Endothelial cell of umbilical vein (primary cell): ENCODE data around the gene SNN.

ENCODE experiments used
- EZH2 ChIP-seq: IDR thresholded peaks from 2 replicates; pipeline ENCODE4 v1.6.1; 2012; ENCODE audit warnings: borderline replicate concordance, low read depth, mild to moderate bottlenecking, moderate library complexity, low read length, inconsistent platforms; ENCODE audit not compliant: severe bottlenecking
- FOS ChIP-seq: IDR thresholded peaks from 2 replicates; pipeline ENCODE4 v1.6.1; 2011; ENCODE audit warnings: mild to moderate bottlenecking, low read length, moderate library complexity, borderline replicate concordance; ENCODE audit not compliant: insufficient read depth
- GATA2 ChIP-seq: IDR thresholded peaks from 2 replicates; pipeline ENCODE4 v1.7.0; 2011; ENCODE audit warnings: low read depth, mild to moderate bottlenecking, moderate library complexity, mixed read lengths, low read length; ENCODE audit not compliant: insufficient read length, insufficient read depth
- JUN ChIP-seq: IDR thresholded peaks from 2 replicates; pipeline ENCODE4 v1.6.1; 2011; ENCODE audit warnings: borderline replicate concordance, low read depth; ENCODE audit not compliant: insufficient read length, insufficient read depth
- MYC ChIP-seq: IDR thresholded peaks from one replicate; pipeline ENCODE4 v1.6.1; 2011; ENCODE audit warnings: mild to moderate bottlenecking, low read depth, low read length
- POLR2A ChIP-seq: IDR thresholded peaks from 2 replicates; pipeline ENCODE4 v1.6.1; 2012; ENCODE audit warnings: low read depth, mild to moderate bottlenecking, control low read depth, low read length
- POLR2AphosphoS5 ChIP-seq: IDR thresholded peaks from 2 replicates; pipeline ENCODE4 v1.6.1; 2012; ENCODE audit warnings: low read depth, mild to moderate bottlenecking, control low read depth, low read length, moderate library complexity; ENCODE audit not compliant: insufficient read depth
- TF ChIP-seq, protein P1 (sequence below), 2 donors: IDR thresholded peaks; 1 replicate in 1 of 2; 2 replicates in 1 of 2; pipeline ENCODE4 v1.5.1; 2011; ENCODE audit warnings: low read length in 2 of 2, mild to moderate bottlenecking in 2 of 2, moderate library complexity in 2 of 2, control low read depth in 1 of 2, inconsistent platforms in 1 of 2, low read depth in 1 of 2; ENCODE audit not compliant: insufficient read depth in 1 of 2; ENCODE audit errors: extremely low read depth in 1 of 2
- TF ChIP-seq, protein P2 (sequence below): IDR thresholded peaks from 2 replicates; pipeline ENCODE4 v1.6.1; 2011; ENCODE audit not compliant: insufficient read depth, insufficient read length

DNA sequence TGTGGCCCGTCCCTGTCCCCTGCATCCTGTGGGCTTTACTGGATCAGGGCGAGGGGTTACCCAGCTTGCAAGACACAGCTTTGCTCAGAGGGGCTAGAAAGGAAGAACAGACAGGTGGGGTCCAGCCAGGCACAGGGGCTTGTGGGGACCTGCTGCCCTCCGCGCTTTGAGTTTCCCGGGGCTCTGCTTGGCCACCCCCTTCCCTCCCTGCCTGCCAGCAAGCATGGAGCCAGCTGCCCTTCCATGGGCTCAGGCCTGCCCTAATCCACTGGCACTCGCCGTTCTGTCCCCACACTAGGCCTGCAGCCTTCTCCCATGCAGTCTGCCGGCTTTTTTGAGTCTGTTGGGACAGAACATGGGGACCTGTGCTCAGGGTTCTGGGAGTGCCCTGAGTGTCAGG lies 3.4 kb downstream of the SNN start:
- TF ChIP-seq, protein P1, sequence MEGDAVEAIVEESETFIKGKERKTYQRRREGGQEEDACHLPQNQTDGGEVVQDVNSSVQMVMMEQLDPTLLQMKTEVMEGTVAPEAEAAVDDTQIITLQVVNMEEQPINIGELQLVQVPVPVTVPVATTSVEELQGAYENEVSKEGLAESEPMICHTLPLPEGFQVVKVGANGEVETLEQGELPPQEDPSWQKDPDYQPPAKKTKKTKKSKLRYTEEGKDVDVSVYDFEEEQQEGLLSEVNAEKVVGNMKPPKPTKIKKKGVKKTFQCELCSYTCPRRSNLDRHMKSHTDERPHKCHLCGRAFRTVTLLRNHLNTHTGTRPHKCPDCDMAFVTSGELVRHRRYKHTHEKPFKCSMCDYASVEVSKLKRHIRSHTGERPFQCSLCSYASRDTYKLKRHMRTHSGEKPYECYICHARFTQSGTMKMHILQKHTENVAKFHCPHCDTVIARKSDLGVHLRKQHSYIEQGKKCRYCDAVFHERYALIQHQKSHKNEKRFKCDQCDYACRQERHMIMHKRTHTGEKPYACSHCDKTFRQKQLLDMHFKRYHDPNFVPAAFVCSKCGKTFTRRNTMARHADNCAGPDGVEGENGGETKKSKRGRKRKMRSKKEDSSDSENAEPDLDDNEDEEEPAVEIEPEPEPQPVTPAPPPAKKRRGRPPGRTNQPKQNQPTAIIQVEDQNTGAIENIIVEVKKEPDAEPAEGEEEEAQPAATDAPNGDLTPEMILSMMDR (IDR thresholded peaks at IDR 0.05; ENCODE audit: extremely low read depth in 1 of 2, insufficient read depth in 1 of 2, low read depth in 1 of 2, low read length in 2 of 2): no peak
- TF ChIP-seq EZH2 (no peak), POLR2AphosphoS5 (no peak), POLR2A (no peak), GATA2 (no peak), FOS (no peak), JUN (no peak), MYC (no peak)
- TF ChIP-seq, protein P2, sequence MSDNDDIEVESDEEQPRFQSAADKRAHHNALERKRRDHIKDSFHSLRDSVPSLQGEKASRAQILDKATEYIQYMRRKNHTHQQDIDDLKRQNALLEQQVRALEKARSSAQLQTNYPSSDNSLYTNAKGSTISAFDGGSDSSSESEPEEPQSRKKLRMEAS: no peak
